Gastrocnemius medialis (tissue), 4 donors: ENCODE measurements around the gene OR51A7. TPM values are rescaled to one million over a fixed set of nuclear protein-coding genes. Genes with fewer than 3 reads are reported as not detected.
"Not testable (repeated sequence)": the region's sequence is repeated elsewhere in the genome, so short reads cannot be mapped to it uniquely, and the experiment has no call there.

ENCODE experiments used
- ATAC-seq, 2 donors: fragments of 150-250 bp; one replicate each; pipeline ENCODE4 v1.9.1; 2016
- DNase-seq, 2 donors: peaks; one replicate each; pipeline ENCODE4 v3.0.0-alpha.2; 2019
- H3K27ac ChIP-seq, 4 donors: fragments of 200-600 bp; sonication (generic); 1 replicate in 1 of 4; 2 replicates in 3 of 4; pipeline ENCODE4 v1.5.1; 2016 to 2018; ENCODE audit warnings: mild to moderate bottlenecking in 2 of 4, moderate library complexity in 1 of 4
- H3K27me3 ChIP-seq, 3 donors: fragments of 200-600 bp; sonication (generic) in 2 of 3; 1 replicate in 1 of 3; 2 replicates in 2 of 3; pipeline versions ENCODE4 v1.5.1 to v1.6.0; 2016 to 2019; ENCODE audit warnings: mild to moderate bottlenecking in 1 of 3, moderate library complexity in 1 of 3
- H3K36me3 ChIP-seq, 2 donors: fragments of 200-600 bp; sonication (generic) in 1 of 2; one replicate each; pipeline ENCODE4 v1.5.1; 2017 to 2018
- H3K4me1 ChIP-seq, 2 donors: fragments of 200-600 bp; sonication (generic) in 1 of 2; one replicate each; pipeline ENCODE4 v1.5.1; 2016 to 2017; ENCODE audit warnings: mild to moderate bottlenecking in 2 of 2
- H3K4me3 ChIP-seq, 4 donors: fragments of 200-600 bp; sonication (generic) in 3 of 4; 1 replicate in 1 of 4; 2 replicates in 3 of 4; pipeline ENCODE4 v1.5.1; 2016 to 2019; ENCODE audit warnings: mild to moderate bottlenecking in 2 of 4
- H3K9me3 ChIP-seq, 3 donors: fragments of 200-600 bp; sonication (generic) in 2 of 3; 1 replicate in 1 of 3; 2 replicates in 2 of 3; pipeline ENCODE4 v1.5.1; 2016 to 2019
- POLR2A ChIP-seq, 2 donors: fragments of 450-650 bp; IDR thresholded peaks; one replicate each; pipeline ENCODE4 v1.6.1; 2017; ENCODE audit warnings: antibody characterized with exemption in 2 of 2, mild to moderate bottlenecking in 2 of 2, moderate library complexity in 2 of 2
- in situ Hi-C, 4 donors: fragments of 200-750 bp; cut with MboI; loops; one replicate each; pipeline versions ENCODE4 v1.15.0 to v1.8.0; 2017; ENCODE audit warnings: low sequenced_read_pairs in 4 of 4
- intact Hi-C: fragments of 100-400 bp; cut with DNase I; formaldehyde crosslinking; loops from one replicate; pipeline ENCODE4 v1.15.1; 2023; ENCODE audit warnings: low total_unique reads
- total RNA-seq, 4 donors: library from RNA; depleted of rRNA; stranded (reverse); fragments of >200 nt; gene quantifications; one replicate each; pipeline versions ENCODE4 v1.1.0 to v1.2.3, GENCODE V29; 2016
- TF ChIP-seq, protein P1 (sequence below), 5 experiments: fragments of 450-650 bp in 3 of 5; fragments of 200-600 bp in 2 of 5; sonication (generic) in 2 of 5; IDR thresholded peaks in 4 of 5; conservative IDR thresholded peaks in 1 of 5; 1 replicate in 4 of 5; 2 replicates in 1 of 5; pipeline ENCODE4 v1.5.1; 2016 to 2019; ENCODE audit warnings: antibody characterized with exemption in 5 of 5, mild to moderate bottlenecking in 3 of 5, moderate library complexity in 3 of 5

OR51A7 gene, protein sequence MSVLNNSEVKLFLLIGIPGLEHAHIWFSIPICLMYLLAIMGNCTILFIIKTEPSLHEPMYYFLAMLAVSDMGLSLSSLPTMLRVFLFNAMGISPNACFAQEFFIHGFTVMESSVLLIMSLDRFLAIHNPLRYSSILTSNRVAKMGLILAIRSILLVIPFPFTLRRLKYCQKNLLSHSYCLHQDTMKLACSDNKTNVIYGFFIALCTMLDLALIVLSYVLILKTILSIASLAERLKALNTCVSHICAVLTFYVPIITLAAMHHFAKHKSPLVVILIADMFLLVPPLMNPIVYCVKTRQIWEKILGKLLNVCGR
- total RNA-seq = not detected

DNA sequence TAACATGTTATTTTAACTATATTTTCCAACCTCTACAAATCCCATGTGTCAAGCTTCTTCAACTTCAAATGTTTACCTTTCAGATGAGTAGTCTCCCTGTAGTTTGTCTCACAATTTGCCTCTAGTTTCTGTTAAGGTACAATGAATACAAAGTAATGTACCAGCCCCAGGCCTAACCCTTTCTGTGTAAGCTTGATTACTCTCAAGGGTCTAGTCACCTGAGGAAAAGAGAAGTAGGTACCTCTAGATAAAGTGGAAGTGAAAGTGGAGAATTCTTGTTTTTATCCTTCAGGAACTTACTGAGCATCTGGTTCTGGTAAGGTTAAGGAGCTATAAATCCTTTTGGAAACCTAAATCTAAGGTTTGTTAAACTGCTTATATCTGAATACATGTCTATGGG lies at the start of gene OR51A7:
Gene OR51A7 (plus strand): TSS at position 300 of the 400 bp plus-strand sequence. CDS start 3,587 bp downstream, outside the sequence.
- in situ Hi-C loops = no loop called here
- Histone ChIP-seq H3K27ac (no peak within 1 kb of the TSS), H3K9me3 (no peaks in the 10 kb centered on the region)

DNA sequence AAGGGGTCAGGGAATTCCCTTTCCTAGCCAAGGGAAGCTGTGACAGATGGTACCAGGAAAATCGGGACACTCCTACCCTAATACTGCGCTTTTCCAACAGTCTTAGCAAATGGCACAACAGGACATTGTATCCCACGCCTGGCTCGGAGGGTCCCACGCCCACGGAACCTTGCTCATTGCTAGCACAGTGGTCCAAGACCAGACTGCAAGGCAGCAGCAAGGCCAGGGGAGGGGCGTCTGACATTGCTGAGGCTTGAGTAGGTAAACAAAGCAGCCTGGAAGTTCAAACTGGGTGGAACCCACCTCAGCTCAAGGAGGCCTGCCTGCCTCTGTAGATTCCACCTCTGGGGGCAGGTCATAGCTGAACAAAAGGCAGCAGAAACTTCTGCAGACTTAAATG lies 49.3 kb upstream of the OR51A7 start:
- H3K4me1 ChIP-seq, H3K9me3 ChIP-seq, DNase-seq, in situ Hi-C loops, H3K27me3 ChIP-seq, intact Hi-C loops, H3K27ac ChIP-seq, ATAC-seq, H3K4me3 ChIP-seq, H3K36me3 ChIP-seq: not testable (repeated sequence)

More for the DNA sequence above, at the start of gene OR51A7:
- Histone ChIP-seq H3K4me3 (no peak within 1 kb of the TSS), H3K27me3 (no peaks in the 10 kb centered on the region), H3K36me3 (no peaks in the 10 kb centered on the region), H3K4me1 (no peaks in the 10 kb centered on the region)
- intact Hi-C loops = no loop called here
- DNase-seq (no peak), ATAC-seq (no peak)
- TF ChIP-seq, protein P1, sequence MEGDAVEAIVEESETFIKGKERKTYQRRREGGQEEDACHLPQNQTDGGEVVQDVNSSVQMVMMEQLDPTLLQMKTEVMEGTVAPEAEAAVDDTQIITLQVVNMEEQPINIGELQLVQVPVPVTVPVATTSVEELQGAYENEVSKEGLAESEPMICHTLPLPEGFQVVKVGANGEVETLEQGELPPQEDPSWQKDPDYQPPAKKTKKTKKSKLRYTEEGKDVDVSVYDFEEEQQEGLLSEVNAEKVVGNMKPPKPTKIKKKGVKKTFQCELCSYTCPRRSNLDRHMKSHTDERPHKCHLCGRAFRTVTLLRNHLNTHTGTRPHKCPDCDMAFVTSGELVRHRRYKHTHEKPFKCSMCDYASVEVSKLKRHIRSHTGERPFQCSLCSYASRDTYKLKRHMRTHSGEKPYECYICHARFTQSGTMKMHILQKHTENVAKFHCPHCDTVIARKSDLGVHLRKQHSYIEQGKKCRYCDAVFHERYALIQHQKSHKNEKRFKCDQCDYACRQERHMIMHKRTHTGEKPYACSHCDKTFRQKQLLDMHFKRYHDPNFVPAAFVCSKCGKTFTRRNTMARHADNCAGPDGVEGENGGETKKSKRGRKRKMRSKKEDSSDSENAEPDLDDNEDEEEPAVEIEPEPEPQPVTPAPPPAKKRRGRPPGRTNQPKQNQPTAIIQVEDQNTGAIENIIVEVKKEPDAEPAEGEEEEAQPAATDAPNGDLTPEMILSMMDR (IDR thresholded peaks at IDR 0.05 in 4 of 5, conservative IDR thresholded peaks at IDR 0.05 in 1 of 5) = no peak
- no peak for TF ChIP-seq POLR2A (IDR thresholded peaks at IDR 0.05)

DNA sequence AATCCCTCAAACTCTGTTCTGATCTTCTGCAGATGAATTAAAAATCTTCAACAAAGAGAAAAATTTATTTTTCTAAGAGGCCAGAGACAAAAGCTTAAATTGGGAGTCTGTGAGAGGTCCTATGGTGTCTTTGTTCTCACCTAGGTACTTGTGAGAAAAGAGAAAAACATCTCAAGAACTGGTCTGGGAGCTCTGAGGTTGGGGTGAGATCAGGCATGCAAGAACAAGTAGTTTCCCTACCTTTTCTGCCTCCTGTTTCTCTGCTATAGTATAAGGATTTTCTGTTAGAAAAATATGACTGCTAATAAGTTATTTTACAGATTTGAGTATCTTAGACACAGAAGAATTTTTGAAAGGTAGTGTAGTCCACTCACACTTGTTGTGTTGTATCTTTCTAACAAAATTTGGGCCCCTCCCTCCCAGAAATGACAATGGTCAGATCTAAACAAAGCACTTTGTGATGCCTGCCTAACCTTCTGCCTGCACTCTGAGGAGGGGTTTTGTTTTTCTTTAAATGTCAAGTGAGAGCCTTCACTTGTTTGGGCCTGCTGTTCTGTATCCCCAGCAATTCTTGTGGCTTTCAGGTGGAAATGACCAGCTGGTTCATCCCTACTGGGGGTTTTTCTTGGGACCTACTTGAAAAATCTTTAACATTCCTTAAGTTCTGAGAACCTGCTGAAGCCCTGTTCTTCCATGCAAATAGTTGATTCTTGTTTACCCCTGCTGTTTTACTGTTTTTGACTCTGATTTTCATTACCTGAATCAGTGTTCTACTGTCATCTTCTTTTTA lies 40.9 kb upstream of the OR51A7 start:
- ATAC-seq (no peak), DNase-seq (no peak)
- in situ Hi-C loops = no loop called here
- Histone ChIP-seq H3K4me3 (no peak overlapping the region), H3K27ac (no peak overlapping the region), H3K27me3 (no peaks in the 10 kb centered on the region), H3K4me1 (no peaks in the 10 kb centered on the region), H3K9me3 (no peaks in the 10 kb centered on the region), H3K36me3 (no peaks in the 10 kb centered on the region)
- TF ChIP-seq POLR2A (IDR thresholded peaks at IDR 0.05) = no peak
- TF ChIP-seq, protein P1 (IDR thresholded peaks at IDR 0.05 in 4 of 5, conservative IDR thresholded peaks at IDR 0.05 in 1 of 5) = no peak
- intact Hi-C loops = no loop called here

DNA sequence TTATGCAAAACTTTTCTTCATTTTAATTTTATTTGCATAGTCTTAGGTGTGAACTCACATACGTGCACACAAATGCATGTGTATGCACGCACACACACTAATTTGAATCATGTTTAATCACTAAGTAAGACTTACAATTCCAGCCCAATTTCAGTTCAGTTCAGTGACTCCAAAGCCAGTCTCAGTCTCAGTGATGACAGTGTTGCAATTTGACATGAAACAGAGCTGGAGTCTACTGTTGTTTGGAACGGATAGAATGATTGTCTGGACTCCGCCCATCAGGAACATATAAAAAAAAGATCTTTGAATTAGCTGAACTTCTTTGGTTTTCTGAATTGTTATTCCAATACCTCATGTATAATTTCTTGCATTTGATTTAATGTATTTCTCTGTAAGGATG lies 39.7 kb upstream of the OR51A7 start:
- no peak for ATAC-seq
- intact Hi-C loops = no loop called here
- H3K9me3 ChIP-seq = no peaks in the 10 kb centered on the region
- no peak overlapping the region for H3K4me3 ChIP-seq
- in situ Hi-C loops = no loop called here
- no peak overlapping the region for H3K27ac ChIP-seq
- H3K27me3 ChIP-seq = no peaks in the 10 kb centered on the region
- no peak for DNase-seq
- no peaks in the 10 kb centered on the region for H3K36me3 ChIP-seq
- TF ChIP-seq, protein P1 (IDR thresholded peaks at IDR 0.05 in 4 of 5, conservative IDR thresholded peaks at IDR 0.05 in 1 of 5) = no peak
- TF ChIP-seq POLR2A (IDR thresholded peaks at IDR 0.05) = no peak
- no peaks in the 10 kb centered on the region for H3K4me1 ChIP-seq

DNA sequence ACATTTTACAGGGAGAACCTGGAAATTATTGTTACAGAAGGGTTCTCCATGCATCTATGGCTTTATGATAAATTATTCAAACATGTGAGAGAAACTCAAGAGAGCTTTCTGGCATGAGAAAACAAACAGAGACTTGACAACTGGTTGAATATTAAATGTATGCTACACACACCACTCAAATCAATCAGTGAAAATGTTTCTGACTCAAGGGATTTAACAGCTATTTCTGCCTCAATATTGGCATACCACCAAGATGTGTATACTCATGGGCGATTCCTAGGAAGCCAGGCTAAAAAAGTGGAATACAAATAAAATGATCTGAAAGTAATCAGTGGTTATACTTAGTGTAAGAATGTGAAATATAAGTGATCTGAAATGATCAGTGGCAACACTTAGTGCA lies 37.7 kb upstream of the OR51A7 start:
- ATAC-seq (no peak), DNase-seq (no peak)
- no peak for TF ChIP-seq POLR2A (IDR thresholded peaks at IDR 0.05)
- TF ChIP-seq, protein P1 (IDR thresholded peaks at IDR 0.05 in 4 of 5, conservative IDR thresholded peaks at IDR 0.05 in 1 of 5) = no peak
- Histone ChIP-seq H3K4me1 (no peaks in the 10 kb centered on the region), H3K9me3 (no peaks in the 10 kb centered on the region), H3K27ac (no peak overlapping the region), H3K4me3 (no peak overlapping the region), H3K27me3 (no peaks in the 10 kb centered on the region), H3K36me3 (no peaks in the 10 kb centered on the region)
- in situ Hi-C loops = no loop called here
- intact Hi-C loops = no loop called here
